ENCODE measurements around the gene MYO5B.

Gene MYO5B

DNA sequence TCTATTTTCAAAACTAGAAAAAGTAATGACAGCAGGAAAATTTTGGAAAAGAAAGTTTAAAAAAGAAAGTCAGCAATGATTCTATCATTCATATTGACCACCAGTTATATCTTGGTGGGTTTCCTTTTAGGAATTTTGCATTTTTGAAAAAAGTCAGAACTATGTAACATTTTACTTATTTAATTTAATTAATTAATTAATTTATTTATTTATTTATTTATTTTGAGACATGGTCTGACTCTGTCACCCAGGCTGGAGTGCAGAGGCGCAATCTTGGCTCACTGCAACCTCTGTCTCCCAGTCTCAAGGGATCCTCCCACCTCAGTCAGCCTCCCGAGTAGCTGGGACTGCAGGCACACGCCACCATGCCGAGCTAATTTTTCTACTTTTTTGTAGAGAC, 231.7 kb downstream of the MYO5B start:
- Histone ChIP-seq H3K9me3 (ENCODE audit: insufficient read depth, low read length) (no peaks in the 10 kb centered on the region), H3K4me2 (ENCODE audit: low read depth, low read length, poor library complexity, severe bottlenecking) (no peak overlapping the region), H3K27ac (ENCODE audit: low read depth, low read length) (no peak overlapping the region), H3K9me2 (replicated peaks; ENCODE audit: insufficient read depth, low read length) (no peaks in the 10 kb centered on the region), H2AFZ (ENCODE audit: low read depth, low read length, severe bottlenecking) (no peak overlapping the region), H3K4me3 (ENCODE audit: insufficient read depth, low read length, poor library complexity, severe bottlenecking) (no peak overlapping the region), H3K79me2 (ENCODE audit: insufficient read depth, low read length) (no peaks in the 10 kb centered on the region), H3K27me3 (ENCODE audit: low read length) (peaks cover 4% of the 10 kb centered on the region; the same call in 1 of the 2 replicates), H3K36me3 (ENCODE audit: low read length) (no peaks in the 10 kb centered on the region), H3F3A (ENCODE audit: insufficient read depth) (no peaks in the 10 kb centered on the region), H3K9ac (ENCODE audit: low read length) (no peak overlapping the region), H4K20me1 (ENCODE audit: low read depth, low read length) (no peaks in the 10 kb centered on the region)
- no peak for TF ChIP-seq EZH2phosphoT487 (conservative IDR thresholded peaks at IDR 0.05; ENCODE audit: low read length)
- TF ChIP-seq, protein P1, sequence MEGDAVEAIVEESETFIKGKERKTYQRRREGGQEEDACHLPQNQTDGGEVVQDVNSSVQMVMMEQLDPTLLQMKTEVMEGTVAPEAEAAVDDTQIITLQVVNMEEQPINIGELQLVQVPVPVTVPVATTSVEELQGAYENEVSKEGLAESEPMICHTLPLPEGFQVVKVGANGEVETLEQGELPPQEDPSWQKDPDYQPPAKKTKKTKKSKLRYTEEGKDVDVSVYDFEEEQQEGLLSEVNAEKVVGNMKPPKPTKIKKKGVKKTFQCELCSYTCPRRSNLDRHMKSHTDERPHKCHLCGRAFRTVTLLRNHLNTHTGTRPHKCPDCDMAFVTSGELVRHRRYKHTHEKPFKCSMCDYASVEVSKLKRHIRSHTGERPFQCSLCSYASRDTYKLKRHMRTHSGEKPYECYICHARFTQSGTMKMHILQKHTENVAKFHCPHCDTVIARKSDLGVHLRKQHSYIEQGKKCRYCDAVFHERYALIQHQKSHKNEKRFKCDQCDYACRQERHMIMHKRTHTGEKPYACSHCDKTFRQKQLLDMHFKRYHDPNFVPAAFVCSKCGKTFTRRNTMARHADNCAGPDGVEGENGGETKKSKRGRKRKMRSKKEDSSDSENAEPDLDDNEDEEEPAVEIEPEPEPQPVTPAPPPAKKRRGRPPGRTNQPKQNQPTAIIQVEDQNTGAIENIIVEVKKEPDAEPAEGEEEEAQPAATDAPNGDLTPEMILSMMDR (IDR thresholded peaks at IDR 0.05; ENCODE audit: insufficient read depth, low read length, poor library complexity, severe bottlenecking), result no peak

- peaks cover 4% of the 10 kb centered on the region; the same call in 1 of the 2 replicates for H3K27me3 ChIP-seq (ENCODE audit: low read length)
- no peak overlapping the region for H3K9ac ChIP-seq (ENCODE audit: low read length)
- no peaks in the 10 kb centered on the region for H4K20me1 ChIP-seq (ENCODE audit: low read depth, low read length)
- H3F3A ChIP-seq (ENCODE audit: insufficient read depth), result no peaks in the 10 kb centered on the region
- no peaks in the 10 kb centered on the region for H3K36me3 ChIP-seq (ENCODE audit: low read length)
- TF ChIP-seq, protein P1 (IDR thresholded peaks at IDR 0.05; ENCODE audit: insufficient read depth, low read length, poor library complexity, severe bottlenecking), result no peak
- TF ChIP-seq EZH2phosphoT487 (conservative IDR thresholded peaks at IDR 0.05; ENCODE audit: low read length), result no peak
- H3K9me2 ChIP-seq (replicated peaks; ENCODE audit: insufficient read depth, low read length), result no peaks in the 10 kb centered on the region
- no peak overlapping the region for H2AFZ ChIP-seq (ENCODE audit: low read depth, low read length, severe bottlenecking)
- H3K27ac ChIP-seq (ENCODE audit: low read depth, low read length), result no peak overlapping the region
- no peaks in the 10 kb centered on the region for H3K9me3 ChIP-seq (ENCODE audit: insufficient read depth, low read length)
- H3K79me2 ChIP-seq (ENCODE audit: insufficient read depth, low read length), result no peaks in the 10 kb centered on the region
- H3K4me2 ChIP-seq (ENCODE audit: low read depth, low read length, poor library complexity, severe bottlenecking), result no peak overlapping the region
- no peak overlapping the region for H3K4me3 ChIP-seq (ENCODE audit: insufficient read depth, low read length, poor library complexity, severe bottlenecking)
Measured at GRCh38 chr18:49961271-49961670, 233.7 kb downstream of the MYO5B start.

- H3K9ac ChIP-seq (ENCODE audit: low read length), result no peak overlapping the region
- no peaks in the 10 kb centered on the region for H3F3A ChIP-seq (ENCODE audit: insufficient read depth)
- no peaks in the 10 kb centered on the region for H3K79me2 ChIP-seq (ENCODE audit: insufficient read depth, low read length)
- H3K4me3 ChIP-seq (ENCODE audit: insufficient read depth, low read length, poor library complexity, severe bottlenecking), result no peak overlapping the region
- no peak overlapping the region for H2AFZ ChIP-seq (ENCODE audit: low read depth, low read length, severe bottlenecking)
- TF ChIP-seq EZH2phosphoT487 (conservative IDR thresholded peaks at IDR 0.05; ENCODE audit: low read length), result no peak
- no peak overlapping the region for H3K4me2 ChIP-seq (ENCODE audit: low read depth, low read length, poor library complexity, severe bottlenecking)
- no peaks in the 10 kb centered on the region for H4K20me1 ChIP-seq (ENCODE audit: low read depth, low read length)
- no peaks in the 10 kb centered on the region for H3K9me3 ChIP-seq (ENCODE audit: insufficient read depth, low read length)
- no peaks in the 10 kb centered on the region for H3K9me2 ChIP-seq (replicated peaks; ENCODE audit: insufficient read depth, low read length)
- H3K27me3 ChIP-seq (ENCODE audit: low read length), result peaks cover 4% of the 10 kb centered on the region; the same call in 1 of the 2 replicates
- H3K27ac ChIP-seq (ENCODE audit: low read depth, low read length), result no peak overlapping the region
- no peaks in the 10 kb centered on the region for H3K36me3 ChIP-seq (ENCODE audit: low read length)
Measured at GRCh38 chr18:49960376-49960775, 234.6 kb downstream of the MYO5B start.

- TF ChIP-seq, protein P1 (IDR thresholded peaks at IDR 0.05; ENCODE audit: insufficient read depth, low read length, poor library complexity, severe bottlenecking), result no peak
- no peak for TF ChIP-seq EZH2phosphoT487 (conservative IDR thresholded peaks at IDR 0.05; ENCODE audit: low read length)
- no peak overlapping the region for H2AFZ ChIP-seq (ENCODE audit: low read depth, low read length, severe bottlenecking)
- H4K20me1 ChIP-seq (ENCODE audit: low read depth, low read length), result no peaks in the 10 kb centered on the region
Measured at GRCh38 chr18:49959176-49959575, 235.8 kb downstream of the MYO5B start.

More at GRCh38 chr18:49959176-49959575, 235.8 kb downstream of the MYO5B start:
- no peaks in the 10 kb centered on the region for H3F3A ChIP-seq (ENCODE audit: insufficient read depth)
- H3K36me3 ChIP-seq (ENCODE audit: low read length), result no peaks in the 10 kb centered on the region
- H3K79me2 ChIP-seq (ENCODE audit: insufficient read depth, low read length), result no peaks in the 10 kb centered on the region
- H3K9ac ChIP-seq (ENCODE audit: low read length), result no peak overlapping the region
- H3K27ac ChIP-seq (ENCODE audit: low read depth, low read length), result no peak overlapping the region
- H3K4me3 ChIP-seq (ENCODE audit: insufficient read depth, low read length, poor library complexity, severe bottlenecking), result no peak overlapping the region
- no peaks in the 10 kb centered on the region for H3K27me3 ChIP-seq (ENCODE audit: low read length)
- no peaks in the 10 kb centered on the region for H3K9me2 ChIP-seq (replicated peaks; ENCODE audit: insufficient read depth, low read length)
- no peak overlapping the region for H3K4me2 ChIP-seq (ENCODE audit: low read depth, low read length, poor library complexity, severe bottlenecking)
- no peaks in the 10 kb centered on the region for H3K9me3 ChIP-seq (ENCODE audit: insufficient read depth, low read length)
